ENCODE measurements around the gene CTNNBL1.

CTNNBL1 gene

DNA sequence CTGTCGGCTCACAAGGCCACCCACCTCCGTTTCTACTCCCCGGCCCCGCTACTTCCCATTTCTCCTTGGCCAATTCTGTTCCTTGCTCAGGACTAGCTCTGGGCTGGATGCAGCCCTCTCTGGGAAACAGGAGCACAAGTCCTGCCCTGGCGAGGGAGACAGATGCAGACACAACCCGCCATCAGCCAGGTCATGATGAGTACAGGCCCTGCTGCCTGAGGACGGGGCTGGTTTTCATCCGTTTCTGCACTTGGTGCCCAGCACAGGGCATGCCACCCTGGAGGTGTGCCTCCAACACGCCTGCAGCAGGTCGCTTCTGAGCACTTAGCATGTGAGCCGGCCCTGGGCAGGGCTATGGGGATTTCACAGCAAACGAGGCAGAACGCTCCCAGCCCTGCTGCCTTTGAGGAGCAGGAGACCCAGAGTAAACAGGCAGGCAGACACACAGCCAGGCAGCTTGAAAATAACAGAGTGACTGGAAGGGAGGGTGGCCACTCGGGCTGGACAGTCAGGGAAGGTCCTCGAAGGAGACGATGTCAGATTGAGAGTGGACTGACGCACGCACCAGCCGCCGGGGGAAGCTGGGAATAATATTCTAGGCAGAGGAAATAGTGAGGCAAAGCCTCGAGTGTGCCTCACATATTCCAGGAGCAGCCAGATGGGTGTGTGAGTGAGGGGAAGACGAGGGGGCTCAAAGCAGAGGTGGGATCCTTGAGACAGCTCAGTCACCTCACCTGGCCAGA lies 187.9 kb downstream of the CTNNBL1 start:
- no peak for DNase-seq

DNA sequence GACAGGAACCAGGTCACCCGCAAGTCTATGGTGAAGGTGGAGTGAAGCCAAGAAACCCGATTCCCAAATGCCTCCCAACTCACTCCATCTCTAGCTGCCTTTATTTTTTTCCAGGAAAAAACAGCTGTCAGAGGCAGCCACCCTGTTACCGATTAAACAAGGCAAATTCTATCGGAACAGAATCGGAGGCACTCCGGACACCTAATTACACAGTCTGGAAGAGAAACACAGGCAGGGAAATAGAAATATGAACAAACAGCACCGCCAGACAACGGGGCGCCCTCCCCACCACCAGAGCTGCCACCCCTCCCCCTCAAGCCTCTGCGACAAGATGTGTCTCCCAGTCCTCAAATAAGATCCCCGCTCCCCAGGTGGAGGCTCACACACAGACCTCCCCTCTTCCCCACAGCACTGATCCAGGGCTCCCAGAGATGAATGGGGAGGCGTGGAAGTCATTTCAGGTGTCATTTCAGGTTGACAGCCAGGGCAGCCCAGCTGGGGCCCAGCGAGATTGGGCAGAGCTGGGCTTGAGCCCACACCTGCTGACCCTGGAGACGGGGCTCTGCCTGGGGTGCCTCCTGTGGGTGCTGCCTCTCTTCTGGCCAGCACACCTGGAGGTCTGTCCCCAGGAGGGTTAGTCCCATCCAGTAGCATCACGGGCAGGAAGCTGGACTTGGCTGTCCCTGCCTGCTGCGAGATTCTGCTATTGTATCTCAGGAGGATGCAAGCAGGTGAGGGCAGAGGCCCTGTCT lies 189.3 kb downstream of the CTNNBL1 start:
- DNase-seq = no peak

DNA sequence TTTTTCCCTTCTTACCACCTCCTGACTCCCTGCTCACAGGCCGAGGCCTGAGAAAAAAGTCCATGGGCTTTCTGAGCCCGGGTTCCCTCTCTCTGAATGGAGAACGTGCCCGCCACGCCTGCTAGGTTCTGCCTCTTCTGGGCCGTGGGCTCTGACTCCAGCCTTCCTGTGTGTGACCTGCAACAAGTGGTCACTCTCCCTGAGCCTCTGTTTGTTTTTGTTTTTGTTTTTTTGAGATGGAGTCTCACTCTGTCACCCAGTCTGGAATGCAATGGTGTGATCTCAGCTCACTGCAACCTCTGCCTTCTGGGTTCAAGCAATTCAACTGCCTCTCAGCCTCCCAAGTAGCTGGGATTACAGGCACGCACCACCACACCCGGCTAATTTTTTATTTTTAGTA lies 191.2 kb downstream of the CTNNBL1 start:
- DNase-seq = no peak

DNA sequence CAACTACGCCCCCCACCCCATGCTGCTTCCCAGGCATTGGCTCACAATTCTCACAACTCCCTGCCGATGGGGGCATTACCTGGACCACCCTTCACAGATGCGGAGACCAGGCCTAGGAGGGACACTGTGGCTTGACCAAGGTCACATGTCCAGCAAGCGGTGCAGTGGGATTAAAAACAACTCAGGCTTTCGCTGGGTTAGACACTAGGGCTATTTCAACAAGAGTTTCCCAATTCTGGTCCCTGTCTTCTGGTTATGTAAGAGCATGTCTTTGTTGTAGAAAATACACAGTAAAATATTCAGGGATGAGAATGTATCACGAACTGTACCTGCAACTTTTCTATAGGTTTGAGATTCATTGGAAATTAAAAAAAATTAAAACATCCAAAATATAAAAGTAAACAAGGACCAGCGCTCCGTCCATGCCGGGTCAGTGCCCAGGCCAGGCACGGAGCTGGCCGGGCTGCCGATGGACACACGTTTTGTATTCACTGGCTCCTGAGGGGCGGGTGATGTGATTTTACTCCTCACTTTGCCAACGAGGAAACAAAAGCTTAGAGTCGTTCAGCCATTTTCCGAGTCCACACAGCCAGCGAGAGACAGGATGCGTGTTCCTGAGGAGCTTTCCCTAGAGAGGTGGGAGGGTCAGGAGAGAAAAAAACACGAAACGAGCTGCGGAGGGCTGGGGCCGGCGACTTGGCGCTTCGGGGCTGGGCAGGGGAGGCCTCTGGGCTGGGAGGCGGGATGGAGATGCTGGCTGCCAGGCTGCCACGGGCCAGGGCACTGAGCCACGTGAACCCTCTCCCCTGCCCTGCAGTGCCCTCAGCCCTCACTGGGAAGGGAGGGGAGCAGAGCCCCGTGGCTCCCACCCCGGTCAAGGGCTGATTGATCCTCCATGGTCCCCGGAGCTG lies 192.0 kb downstream of the CTNNBL1 start:
- DNase-seq = no peak

DNA sequence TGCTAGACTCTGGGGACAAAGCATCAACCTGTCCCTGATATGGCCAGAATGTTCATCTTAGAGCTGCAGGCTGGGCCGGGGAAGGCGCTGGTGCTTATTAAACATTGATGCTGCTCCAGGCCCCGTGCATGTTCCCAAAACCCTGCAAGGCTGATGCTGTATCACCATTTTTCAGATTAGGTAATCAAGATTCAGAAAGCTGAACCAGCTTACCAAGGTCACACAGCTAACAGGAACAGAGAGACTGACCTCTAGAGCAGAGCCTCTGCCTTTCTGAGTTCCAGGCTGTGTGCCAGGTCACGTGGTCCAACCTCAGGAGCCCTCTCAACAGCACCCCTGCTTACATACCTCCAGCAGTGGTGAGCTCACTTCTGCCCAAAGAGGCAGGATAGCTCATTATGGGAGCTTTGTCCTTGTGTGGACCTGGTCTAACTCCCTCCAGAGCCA lies 193.0 kb downstream of the CTNNBL1 start:
- no peak for DNase-seq

DNA sequence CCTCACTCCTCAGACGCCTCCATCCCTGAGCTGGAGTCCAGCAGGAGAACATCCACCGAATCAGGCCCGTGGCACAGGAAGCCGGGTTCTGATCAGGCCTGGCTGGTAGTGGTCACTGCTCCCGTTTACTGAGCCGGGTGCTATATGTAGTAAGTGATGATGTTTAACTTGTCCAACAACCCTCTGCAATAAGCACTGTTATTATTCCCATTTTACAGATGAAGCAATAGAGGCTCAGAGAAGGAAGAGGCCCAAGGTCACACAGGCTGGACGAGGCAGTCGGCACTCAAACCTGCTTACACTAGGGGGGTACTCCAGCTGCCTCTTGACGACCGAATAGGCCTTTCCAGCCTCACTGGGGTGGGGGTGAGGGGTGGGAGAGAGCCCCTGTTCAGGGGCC lies 194.8 kb downstream of the CTNNBL1 start:
- no peak for DNase-seq

DNA sequence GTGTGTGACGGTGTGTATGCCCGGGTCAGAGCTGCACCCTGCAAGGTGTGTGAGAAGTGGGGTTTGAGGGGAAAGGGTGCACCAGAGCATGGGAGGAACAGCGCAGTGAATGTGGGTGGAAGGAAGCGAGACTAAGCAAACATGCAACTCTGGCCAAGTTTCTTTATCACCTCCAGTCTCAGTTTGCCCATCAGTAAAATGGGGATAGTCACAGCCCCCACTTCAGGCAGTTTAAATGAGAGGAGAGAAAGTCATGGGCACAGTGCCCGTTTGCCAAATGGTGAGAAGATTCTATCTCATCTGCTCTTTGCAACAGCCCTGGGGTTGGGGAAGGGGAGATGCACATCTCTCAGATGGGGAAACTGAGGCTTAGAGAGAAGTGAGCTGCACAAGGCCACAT lies 196.3 kb downstream of the CTNNBL1 start:
- DNase-seq = no peak

DNA sequence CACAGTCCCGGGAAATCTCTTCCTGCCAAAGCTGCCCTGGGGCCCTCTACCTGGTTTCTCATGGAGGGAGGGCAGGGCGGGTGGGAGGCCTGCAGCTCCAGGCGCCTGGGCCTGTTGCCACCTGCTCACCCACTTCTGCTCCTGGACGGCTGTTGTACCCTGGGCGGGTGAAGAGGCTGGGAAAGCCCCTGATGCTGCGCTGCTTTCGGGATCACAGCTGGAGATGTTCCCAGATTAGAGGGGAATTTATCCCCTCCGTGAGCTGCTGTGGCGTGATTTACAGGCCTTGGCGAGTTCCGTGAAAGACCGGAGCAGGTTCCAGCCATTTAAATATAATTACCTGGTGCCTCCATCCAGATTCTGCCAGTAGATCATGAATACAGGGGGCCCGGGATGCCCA lies 196.8 kb downstream of the CTNNBL1 start:
- no peak for DNase-seq

DNA sequence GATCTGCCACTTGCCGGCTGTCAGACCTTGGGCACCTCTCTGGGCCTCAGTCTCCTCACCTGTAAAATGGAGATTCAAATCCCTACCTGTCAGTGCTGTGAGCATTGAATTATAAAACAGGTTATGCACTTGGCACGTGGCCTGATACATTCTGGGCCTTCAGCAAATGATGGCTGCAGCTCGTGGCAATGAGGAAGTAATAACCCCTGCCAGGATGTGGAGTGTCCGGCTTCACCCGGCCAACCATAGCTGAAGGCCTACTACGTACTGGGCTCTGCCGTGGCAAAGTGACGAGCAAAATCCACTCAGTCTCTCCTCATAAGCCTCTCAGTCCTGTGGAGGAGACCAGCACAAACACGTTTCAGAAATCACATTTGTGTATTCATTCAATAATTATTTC lies 198.2 kb downstream of the CTNNBL1 start:
- no peak for DNase-seq

DNA sequence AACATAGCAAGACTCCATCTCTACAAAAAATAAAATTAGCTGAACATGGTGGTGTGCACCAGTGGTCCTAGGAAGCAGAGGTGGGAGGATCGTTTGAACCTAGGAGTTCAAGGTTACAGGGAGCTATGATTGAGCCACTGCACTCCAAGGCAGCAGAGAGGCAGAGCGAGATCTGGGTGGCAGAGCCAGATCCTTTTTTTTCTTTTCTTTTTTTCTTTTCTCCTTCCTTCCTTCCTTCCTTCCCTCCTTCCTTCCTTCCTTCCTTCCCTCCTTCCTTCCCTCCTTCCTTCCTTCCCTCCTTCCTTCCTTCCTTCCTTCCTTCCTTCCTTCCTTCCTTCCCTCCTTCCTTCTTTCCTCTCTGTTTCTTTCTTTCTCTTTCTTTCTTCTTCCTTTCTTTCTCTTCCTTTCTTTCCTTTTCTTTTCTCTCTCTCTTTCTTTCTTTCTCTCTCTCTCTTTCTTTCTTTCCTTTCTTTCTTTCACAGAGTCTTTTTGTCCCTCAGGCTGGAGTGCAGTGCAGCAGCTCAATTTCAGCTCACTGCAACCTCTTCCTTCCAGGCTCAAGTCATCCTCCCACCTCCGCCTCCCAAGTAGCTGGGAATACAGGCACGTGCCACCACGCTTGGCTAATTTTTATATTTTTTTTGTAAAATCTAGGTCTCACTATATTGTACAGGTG lies 199.9 kb downstream of the CTNNBL1 start:
- no peak for DNase-seq

DNA sequence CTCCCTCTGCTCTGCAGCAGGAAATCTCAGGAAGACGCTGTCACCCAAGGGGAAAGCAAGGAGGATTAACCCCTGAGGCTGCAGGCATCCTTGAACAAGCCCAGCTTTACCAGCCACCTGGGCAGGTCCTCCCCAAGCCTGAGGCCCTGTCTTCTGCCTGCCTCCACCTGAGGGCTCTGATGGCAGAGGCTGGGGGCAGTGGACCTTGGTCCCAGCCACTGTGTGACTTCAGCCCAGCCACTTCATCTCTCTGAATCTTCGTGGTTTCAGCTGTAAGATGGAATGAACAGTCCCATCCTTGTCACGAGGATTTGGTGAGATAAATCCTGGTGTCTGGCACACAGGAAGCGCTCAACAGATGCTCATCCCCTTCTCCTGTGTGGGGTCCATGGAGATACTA lies 200.6 kb downstream of the CTNNBL1 start:
- DNase-seq = no peak

DNA sequence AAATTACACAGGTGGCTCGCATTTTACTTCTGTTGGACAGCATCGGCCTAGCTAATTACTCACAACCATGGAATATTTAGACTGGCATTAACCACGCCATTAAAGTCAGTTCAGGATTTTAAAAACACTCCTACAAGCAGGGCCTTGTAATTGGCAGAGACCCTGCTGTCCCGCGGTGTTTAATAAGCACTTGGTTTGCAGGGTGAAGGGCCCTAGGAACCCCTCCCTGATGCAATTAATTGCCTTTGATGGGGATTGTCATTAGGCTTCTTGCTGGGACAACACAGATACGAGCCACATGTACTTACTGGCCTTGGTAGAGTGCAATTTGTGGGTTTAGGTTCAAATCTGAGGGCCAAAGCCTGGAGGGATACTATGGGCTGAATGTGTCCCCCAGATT lies 201.3 kb downstream of the CTNNBL1 start:
- DNase-seq = no peak

DNA sequence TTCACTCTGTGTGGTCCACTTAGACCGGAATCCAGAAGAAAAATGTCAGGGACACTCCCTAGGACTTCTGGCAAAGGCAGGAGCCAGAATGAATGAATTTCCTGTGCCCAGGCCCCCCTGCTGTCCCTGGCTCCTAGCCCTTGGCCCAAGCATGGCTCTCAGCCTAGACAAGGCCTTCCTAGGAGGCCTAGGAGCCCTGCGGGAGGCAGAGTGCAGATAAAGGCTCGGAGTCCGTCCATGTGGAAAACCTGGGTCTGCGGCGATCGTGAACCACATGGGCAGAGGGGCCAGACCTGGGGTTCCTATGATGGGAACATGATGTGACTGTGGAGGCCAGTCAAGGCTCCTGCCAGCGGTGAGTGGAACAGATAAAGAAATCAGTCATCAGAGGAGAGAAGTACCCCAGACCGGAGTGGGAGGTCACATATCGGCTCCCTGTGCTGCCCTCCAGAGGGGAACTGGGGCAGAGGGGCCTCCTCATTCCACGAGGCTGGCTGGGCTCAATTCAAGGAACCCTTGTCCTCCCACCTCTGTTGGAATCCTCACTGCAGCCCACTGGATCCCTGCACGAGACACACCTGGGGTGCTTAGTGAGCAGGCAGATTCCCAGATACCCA lies 203.2 kb downstream of the CTNNBL1 start:
- no peak for DNase-seq

DNA sequence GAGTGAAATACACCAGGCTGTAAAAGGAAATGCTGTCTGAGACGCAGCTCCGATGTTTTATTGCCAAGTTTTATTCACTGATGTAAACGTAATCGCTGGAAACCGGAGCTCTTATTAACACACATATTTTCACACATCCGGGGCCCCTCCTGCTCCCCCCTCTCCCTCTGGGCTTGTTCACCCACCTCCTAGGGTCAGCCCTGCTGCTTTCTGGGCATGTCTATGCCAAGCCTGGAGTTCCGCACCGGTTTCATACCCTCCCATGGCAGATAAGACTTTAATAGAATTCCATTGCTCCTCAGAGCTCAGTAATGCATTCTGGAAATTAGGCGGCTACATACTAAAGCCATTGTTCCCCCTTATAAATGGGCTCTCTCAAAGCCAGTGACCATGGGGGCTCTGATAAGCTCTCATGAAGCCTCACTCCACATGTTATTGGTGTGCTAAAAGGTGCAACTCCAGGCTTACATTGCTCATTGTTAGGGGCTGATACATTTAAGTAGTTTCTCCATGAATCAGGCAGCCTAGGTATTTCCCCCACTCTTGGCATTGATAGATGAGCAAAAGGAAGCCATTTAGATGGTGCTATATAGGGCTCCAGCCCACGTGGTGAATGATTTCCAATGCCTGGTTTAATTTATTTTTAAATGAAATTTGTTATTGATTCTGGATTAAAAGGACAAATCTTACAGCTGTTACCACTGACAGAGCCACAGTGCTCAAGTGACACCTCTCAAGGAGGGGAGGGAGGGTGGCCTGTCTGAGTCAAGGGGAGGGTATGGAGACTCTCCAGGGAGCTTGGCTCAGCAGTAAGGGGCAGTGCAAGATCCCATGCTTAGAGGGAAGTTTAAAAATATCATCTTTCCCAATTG lies 204.6 kb downstream of the CTNNBL1 start:
- no peak for DNase-seq

DNA sequence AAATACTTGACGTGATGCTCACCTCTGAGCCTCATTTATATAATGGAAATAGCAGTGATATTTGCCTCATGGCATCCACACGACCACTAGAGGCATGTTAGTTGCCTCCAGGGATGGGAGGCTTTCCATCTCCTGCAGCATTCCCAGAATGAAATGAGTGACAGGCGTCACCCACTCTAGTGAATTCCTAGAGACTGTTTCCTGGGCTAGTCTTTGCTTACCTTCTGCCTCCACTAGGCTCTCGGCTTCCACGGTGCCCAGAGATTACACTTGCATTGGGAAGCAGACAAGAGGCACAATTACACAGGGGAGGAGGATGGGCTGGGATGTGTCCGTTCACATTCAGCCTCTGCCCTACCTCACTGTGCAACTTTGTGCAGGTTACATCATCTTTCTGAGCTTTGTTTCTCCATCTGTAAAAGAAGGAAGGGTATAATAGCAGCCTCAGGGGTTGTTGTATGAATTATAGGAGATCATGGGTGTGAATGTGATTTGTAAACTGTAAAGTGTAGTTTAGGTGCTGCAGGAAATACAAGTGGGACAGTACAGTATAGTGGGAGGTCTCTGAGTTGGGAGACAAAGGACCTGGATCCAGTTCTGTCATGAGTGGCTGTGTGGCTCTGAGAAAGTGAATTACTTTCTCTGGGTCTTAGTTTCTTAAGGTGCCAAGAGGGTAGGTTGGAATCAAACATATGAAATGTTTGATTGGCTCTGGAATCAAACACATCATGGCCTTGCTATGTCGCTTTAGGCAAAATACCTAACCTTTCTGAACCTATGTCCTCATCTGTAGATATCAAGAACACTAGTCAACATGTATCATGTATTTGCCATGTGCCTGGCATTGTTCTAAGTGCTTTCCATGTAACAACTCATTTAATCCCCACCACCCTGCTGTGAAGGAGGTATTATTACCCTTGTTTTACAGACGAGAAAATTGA lies 205.5 kb downstream of the CTNNBL1 start:
- DNase-seq = no peak

DNA sequence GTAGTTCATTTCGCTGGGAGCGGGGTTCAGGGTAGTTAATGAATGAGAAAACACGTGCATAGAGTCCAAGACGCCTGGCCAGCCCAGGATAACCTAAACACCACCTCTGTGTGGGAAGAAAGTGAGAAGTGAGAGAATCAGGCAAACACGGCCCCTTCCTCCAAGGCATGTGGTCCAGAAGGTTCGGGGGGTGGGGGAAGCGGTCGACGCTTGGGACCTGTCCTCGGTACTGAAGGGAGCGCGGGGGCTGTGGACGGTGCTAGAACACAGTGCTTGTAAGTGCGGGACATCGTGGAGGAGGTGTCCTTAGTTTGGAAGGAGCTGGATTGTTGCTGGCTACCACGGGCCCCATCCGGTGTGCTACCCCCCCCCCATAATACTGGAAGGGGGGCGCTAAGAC lies 207.4 kb downstream of the CTNNBL1 start:
- no peak for DNase-seq

DNA sequence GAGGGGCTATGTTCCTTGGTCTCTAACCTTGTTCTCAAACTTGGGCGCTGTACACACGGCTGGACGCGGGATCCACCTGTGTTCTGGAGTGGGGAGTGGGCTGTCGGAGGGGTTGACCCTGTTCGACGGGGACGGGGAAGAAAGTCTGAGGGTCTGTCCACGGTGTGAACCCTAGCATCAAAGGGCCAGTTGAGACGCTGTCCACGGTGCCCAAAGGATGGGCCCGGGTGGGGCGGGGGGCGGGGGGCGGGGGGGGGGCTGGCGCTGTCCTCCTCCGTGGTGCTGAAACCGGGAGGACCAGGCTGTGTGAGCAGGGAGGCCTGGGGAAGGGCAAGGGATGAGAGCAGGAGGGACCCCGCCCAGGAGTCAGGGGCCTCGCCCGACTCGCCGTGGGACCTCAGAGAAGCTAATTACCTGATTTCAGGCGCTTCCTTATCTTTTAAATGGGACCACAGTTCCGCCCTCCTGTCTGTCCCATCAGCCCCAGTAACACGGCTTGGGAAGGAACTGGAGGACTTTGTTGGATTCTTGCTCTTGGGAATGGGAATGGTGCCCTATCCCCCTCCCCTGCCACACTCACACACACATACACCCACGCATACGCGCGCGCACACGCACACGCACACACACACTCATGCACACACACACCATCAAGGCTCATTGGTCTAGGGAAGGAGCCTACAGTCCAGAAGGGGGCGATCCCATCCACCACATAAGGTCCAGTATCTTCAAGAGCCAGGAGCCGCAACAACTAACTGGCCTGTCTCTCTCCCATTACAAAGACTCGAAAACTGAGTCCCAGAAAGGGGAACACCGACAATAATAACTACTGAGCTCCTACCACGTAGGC lies 208.0 kb downstream of the CTNNBL1 start:
- peak; percentile 61 for DNase-seq

DNA sequence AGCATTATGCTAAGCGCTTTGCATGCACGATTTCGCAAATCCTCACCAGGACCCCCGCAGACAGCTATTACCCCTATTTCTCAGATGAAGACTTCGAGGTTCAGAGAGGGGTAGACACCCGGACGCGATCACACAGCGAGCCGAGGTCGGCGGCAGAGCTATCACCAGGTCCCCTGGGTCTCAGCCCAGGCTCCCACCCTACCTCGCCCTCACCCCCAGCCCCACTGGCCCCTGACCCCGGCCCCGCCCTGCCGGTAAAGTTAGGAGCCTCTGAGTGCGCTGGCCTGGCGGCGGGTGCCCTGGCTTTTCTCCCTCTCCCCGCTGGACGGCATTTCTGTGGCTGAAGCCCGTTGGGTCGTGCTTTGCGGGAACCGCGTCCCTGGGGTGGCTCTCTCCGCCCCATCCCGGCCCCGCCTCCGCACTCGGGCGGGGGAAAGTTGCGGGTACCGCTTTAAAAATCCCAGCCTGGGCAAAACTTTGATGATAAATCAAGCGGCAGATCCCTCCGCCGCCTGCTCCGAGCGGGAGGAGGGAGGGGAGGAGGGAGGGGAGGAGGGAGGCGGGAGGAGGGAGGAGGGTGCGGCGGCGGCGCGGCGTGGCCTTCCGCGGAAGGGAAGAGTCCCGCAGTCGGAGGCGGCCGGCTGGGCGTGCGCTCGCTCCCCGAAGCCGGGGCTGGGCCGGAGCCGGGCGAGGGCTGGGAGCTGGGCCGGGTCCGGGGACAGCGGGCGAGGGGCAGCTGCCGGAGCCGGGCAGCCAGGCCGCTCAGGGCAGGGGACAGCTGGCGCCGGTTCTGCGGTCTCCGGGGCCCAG lies 208.9 kb downstream of the CTNNBL1 start, which contains the start of gene VSTM2L:
Gene VSTM2L, plus strand, starts transcription at position 624 of the 810 bp plus-strand sequence. CDS start 224 bp downstream, outside the sequence.
- no peak for DNase-seq
